ENCODE data around the gene TEF. TPM values are rescaled to one million over a fixed set of nuclear protein-coding genes. Genes with fewer than 3 reads are reported as not detected.
A peak's percentile ranks its signal among the peaks of the same experiment; 100 is the strongest.
"Not testable (repeated sequence)": the region's sequence is repeated elsewhere in the genome, so short reads cannot be mapped to it uniquely, and the experiment has no call there.

Gene TEF
- total RNA-seq, 6 experiments from 2014 or later, result 7.4 to 10.6 (median 9.4) TPM

DNA sequence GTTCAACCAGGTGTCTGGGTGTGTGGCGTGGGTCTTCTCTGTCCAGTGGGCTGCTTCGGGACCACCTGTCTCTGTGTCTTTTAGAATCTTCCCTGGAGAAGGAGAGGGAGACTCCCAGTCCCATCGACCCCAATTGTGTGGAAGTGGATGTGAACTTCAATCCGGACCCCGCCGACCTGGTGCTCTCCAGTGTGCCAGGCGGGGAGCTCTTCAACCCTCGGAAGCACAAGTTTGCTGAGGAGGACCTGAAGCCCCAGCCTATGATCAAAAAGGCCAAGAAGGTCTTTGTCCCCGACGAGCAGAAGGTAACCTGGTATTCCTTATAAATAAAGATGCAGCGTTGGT is 12.2 kb downstream of the TEF start:
- Mint-ChIP-seq H3K27me3 (ENCODE audit: insufficient read depth) (peaks cover 2% of the 10 kb centered on the region; the same call in 1 of the 2 replicates), H3K4me3 (no peak overlapping the region), H3K27ac (no peak overlapping the region), H3K4me1 (ENCODE audit: low read depth) (peaks cover 15% of the 10 kb centered on the region), H3K9me3 (no peaks in the 10 kb centered on the region), H3K36me3 (ENCODE audit: low read depth) (peaks cover 22% of the 10 kb centered on the region)
- DNase-seq, result no peak
- no peak for TF ChIP-seq CTCF (IDR thresholded peaks at IDR 0.05)

- Mint-ChIP-seq H3K9me3 (no peaks in the 10 kb centered on the region), H3K27me3 (ENCODE audit: insufficient read depth) (peaks cover 2% of the 10 kb centered on the region; the same call in 1 of the 2 replicates), H3K36me3 (ENCODE audit: low read depth) (peaks cover 15% of the 10 kb centered on the region), H3K4me3 (no peak overlapping the region), H3K4me1 (ENCODE audit: low read depth) (peaks cover 15% of the 10 kb centered on the region), H3K27ac (no peak overlapping the region)
- no peak for DNase-seq
- no peak for TF ChIP-seq CTCF (IDR thresholded peaks at IDR 0.05)
These were observed 13.9 kb downstream of the TEF start for GRCh38 chr22:41395531-41396240.

- no peaks in the 10 kb centered on the region for H3K9me3 Mint-ChIP-seq
- no peak for DNase-seq
- peaks cover 22% of the 10 kb centered on the region for H3K4me1 Mint-ChIP-seq (ENCODE audit: low read depth)
- peaks cover 11% of the 10 kb centered on the region for H3K36me3 Mint-ChIP-seq (ENCODE audit: low read depth)
- H3K27me3 Mint-ChIP-seq (ENCODE audit: insufficient read depth), result peaks cover 2% of the 10 kb centered on the region; the same call in 1 of the 2 replicates
- TF ChIP-seq CTCF (IDR thresholded peaks at IDR 0.05), result no peak
- no peak overlapping the region for H3K4me3 Mint-ChIP-seq
- H3K27ac Mint-ChIP-seq, result no peak overlapping the region
These were observed 15.5 kb downstream of the TEF start for GRCh38 chr22:41397143-41397811.

- Mint-ChIP-seq H3K4me3 (no peak overlapping the region), H3K27ac (no peak overlapping the region), H3K36me3 (ENCODE audit: low read depth) (peaks cover 11% of the 10 kb centered on the region), H3K9me3 (no peaks in the 10 kb centered on the region), H3K27me3 (ENCODE audit: insufficient read depth) (peaks cover 1% of the 10 kb centered on the region; the same call in 1 of the 2 replicates), H3K4me1 (ENCODE audit: low read depth) (peaks cover 22% of the 10 kb centered on the region)
- TF ChIP-seq CTCF (IDR thresholded peaks at IDR 0.05), result no peak
- no peak for DNase-seq
These were observed 17.2 kb downstream of the TEF start for GRCh38 chr22:41398921-41399320.

DNA sequence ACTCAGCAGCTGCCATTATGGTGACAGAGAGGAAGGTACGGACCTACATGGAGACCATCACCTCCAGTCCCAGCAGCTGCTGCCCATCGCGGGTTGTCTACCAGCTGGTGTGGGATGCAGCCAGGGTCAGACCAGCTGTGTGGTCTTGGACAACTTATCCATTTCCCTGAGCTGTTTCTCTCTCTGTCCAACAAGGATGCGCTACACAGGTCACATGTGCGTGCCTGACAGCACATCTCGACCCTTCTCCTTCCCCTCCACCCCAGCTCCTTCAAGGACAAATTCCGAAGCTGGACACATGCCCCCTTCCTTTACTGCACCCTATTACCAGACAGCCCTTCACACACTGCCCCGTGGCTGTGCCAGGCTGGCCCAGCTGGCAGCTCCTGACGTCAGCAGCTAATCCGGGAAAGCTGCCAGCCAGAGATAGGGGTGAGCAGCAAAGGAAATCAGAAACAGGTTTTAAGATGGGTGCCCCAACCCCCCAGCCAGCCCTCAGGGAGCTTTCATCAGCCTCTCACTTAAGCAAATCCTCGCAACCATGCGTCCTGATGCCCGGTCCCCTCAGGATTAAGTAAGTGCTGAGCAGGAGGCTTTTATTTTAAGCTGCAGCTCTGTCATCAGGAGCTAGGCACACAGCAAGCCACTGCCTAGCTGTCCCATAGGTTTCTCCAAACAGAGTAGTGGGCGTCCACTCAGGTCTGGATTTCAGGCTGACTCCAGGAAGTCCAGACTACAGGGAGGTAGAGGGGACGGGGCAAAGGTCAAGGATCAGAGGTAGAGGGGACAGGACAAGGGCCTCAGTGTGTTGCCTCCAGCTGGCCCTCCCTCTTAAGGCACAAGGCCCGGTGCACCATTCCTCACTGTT is 20.3 kb downstream of the TEF start:
- Mint-ChIP-seq H3K36me3 (ENCODE audit: low read depth) (peaks cover 5% of the 10 kb centered on the region; the same call in 1 of the 2 replicates), H3K27me3 (ENCODE audit: insufficient read depth) (peaks cover 1% of the 10 kb centered on the region; the same call in 1 of the 2 replicates), H3K9me3 (no peaks in the 10 kb centered on the region)

DNA sequence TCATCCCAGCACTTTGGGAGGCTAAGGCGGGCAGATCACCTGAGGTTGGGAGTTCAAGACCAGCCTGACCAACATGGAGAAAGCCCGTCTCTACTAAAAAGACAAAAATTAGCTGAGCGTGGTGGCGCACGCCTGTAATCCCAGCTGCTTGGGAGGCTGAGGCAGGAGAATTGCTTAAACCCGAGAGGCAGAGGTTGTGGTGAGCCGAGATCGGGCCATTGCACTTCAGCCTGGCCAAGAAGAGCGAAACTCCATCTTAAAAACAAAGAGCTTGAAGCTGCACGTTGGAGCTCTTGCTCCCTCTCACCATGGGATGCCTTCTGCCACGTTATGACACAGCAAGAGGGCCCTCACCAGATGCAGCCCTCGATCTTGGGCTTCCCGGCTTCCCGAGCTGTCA is 21.1 kb downstream of the TEF start:
- not testable (repeated sequence) for H3K27ac Mint-ChIP-seq; H3K36me3 Mint-ChIP-seq (ENCODE audit: low read depth); H3K4me3 Mint-ChIP-seq; H3K27me3 Mint-ChIP-seq (ENCODE audit: insufficient read depth); DNase-seq; H3K9me3 Mint-ChIP-seq
- H3K4me1 Mint-ChIP-seq (ENCODE audit: low read depth), result peaks cover 22% of the 10 kb centered on the region

More for the DNA sequence above, 20.3 kb downstream of the TEF start:
- DNase-seq, result peak; percentile 74
- Mint-ChIP-seq H3K4me1 (ENCODE audit: low read depth) (peaks cover 22% of the 10 kb centered on the region), H3K4me3 (peak overlapping the region; percentile 3; the same call in 1 of the 2 replicates), H3K27ac (peak overlapping the region; percentile 73)
- TF ChIP-seq CTCF (IDR thresholded peaks at IDR 0.05), result no peak

Data from HFFc6 (cell line).